Measurements from ENCODE around the gene NR1D2. TPM values are rescaled to one million over a fixed set of nuclear protein-coding genes. Genes with fewer than 3 reads are reported as not detected.

Gene NR1D2
- total and polyA plus RNA-seq, 8 donors: 5.5 to 105 (median 19.8) TPM

- peak in 1 of 2 donors; percentile 31 for DNase-seq
- peak overlapping the region; percentile 30 to 73 (median 52) for H3K27ac ChIP-seq
- H3K9me3 ChIP-seq: no peaks in the 10 kb centered on the region
- H3K4me1 ChIP-seq: peaks cover 5 to 75% (median 37%) of the 10 kb centered on the region in 4 donors
- intact Hi-C loops (cut with DNase I; ENCODE audit: low total_unique reads): no loop called here
- WGBS, 5 donors: 59 to 69% (median 66%) methylated on average over 7 of the region's 7 CpGs
- TF ChIP-seq EP300 (IDR thresholded peaks at IDR 0.05): no peak
- TF ChIP-seq CTCF (IDR thresholded peaks at IDR 0.05): no peak
- TF ChIP-seq POLR2A (IDR thresholded peaks at IDR 0.05): no peak
- peak in 2 of 3 donors; percentile 17 to 64 for TF ChIP-seq POLR2AphosphoS5 (IDR thresholded peaks at IDR 0.05)
- no peak overlapping the region for H3K4me3 ChIP-seq
- no peaks in the 10 kb centered on the region for H3K27me3 ChIP-seq
- peaks cover 8 to 68% (median 42%) of the 10 kb centered on the region in 4 donors for H3K36me3 ChIP-seq
Observed at GRCh38 chr3:23959135-23959900, 14.2 kb downstream of the NR1D2 start.

- WGBS, 5 donors: 18 to 67% (median 38%) methylated on average over 1 of the region's 1 CpG
- DNase-seq: no peak
- TF ChIP-seq POLR2A (IDR thresholded peaks at IDR 0.05): no peak
- no peak for TF ChIP-seq POLR2AphosphoS5 (IDR thresholded peaks at IDR 0.05)
- no peak for TF ChIP-seq EP300 (IDR thresholded peaks at IDR 0.05)
- no peak for TF ChIP-seq CTCF (IDR thresholded peaks at IDR 0.05)
- Histone ChIP-seq H3K9me3 (no peaks in the 10 kb centered on the region), H3K27ac (peak overlapping the region in 1 of 5 donors; percentile 73), H3K36me3 (peaks cover 13 to 70% (median 49%) of the 10 kb centered on the region in 4 donors), H3K4me1 (peaks cover 5 to 75% (median 30%) of the 10 kb centered on the region in 4 donors), H3K4me3 (no peak overlapping the region), H3K27me3 (no peaks in the 10 kb centered on the region)
- intact Hi-C loops (cut with DNase I; ENCODE audit: low total_unique reads): no loop called here
Observed at GRCh38 chr3:23960649-23961048, 15.6 kb downstream of the NR1D2 start.

- Histone ChIP-seq H3K4me3 (no peak overlapping the region), H3K36me3 (peaks cover 17 to 71% (median 53%) of the 10 kb centered on the region in 4 donors), H3K9me3 (no peaks in the 10 kb centered on the region), H3K4me1 (peaks cover 5 to 75% (median 32%) of the 10 kb centered on the region in 4 donors), H3K27me3 (no peaks in the 10 kb centered on the region), H3K27ac (peak overlapping the region in 1 of 5 donors; percentile 73)
- no peak for DNase-seq
- intact Hi-C loops (cut with DNase I; ENCODE audit: low total_unique reads): no loop called here
- 90 to 100% (median 100%) methylated on average over 1 of the region's 1 CpG for WGBS, 5 donors
- TF ChIP-seq POLR2AphosphoS5 (IDR thresholded peaks at IDR 0.05) (no peak), CTCF (IDR thresholded peaks at IDR 0.05) (no peak), EP300 (IDR thresholded peaks at IDR 0.05) (no peak), POLR2A (IDR thresholded peaks at IDR 0.05) (no peak)
Observed at GRCh38 chr3:23961066-23961465, 16.0 kb downstream of the NR1D2 start.

- whole genome bisulfite sequencing, 5 donors: 93 to 98% (median 97%) methylated on average over 5 of the region's 5 CpGs
- Histone ChIP-seq H3K36me3 (peaks cover 18 to 74% (median 59%) of the 10 kb centered on the region in 4 donors), H3K9me3 (no peaks in the 10 kb centered on the region), H3K4me3 (no peak overlapping the region), H3K27ac (no peak overlapping the region), H3K27me3 (no peaks in the 10 kb centered on the region), H3K4me1 (peaks cover 5 to 75% (median 33%) of the 10 kb centered on the region in 4 donors)
- TF ChIP-seq EP300 (IDR thresholded peaks at IDR 0.05) (no peak), POLR2A (IDR thresholded peaks at IDR 0.05) (no peak), CTCF (IDR thresholded peaks at IDR 0.05) (no peak), POLR2AphosphoS5 (IDR thresholded peaks at IDR 0.05) (no peak)
- intact Hi-C loops (cut with DNase I; ENCODE audit: low total_unique reads): no loop called here
- no peak for DNase-seq
Observed at GRCh38 chr3:23961913-23962312, 16.8 kb downstream of the NR1D2 start.

All from stomach (tissue), 9 donors.